ENCODE measurements around the gene TYW5.

GRCh38 chr2:199977984-199978415 lies 22.7 kb upstream of the TYW5 start:
- no peak for TF ChIP-seq CTCF (IDR thresholded peaks at IDR 0.05)
- TF ChIP-seq POLR2A (IDR thresholded peaks at IDR 0.05): no peak

Data from testis (tissue), 2 donors.